Smooth muscle cell of the brain vasculature (primary cell): ENCODE data around the gene HELZ2.
"Not testable (repeated sequence)": the region's sequence is repeated elsewhere in the genome, so short reads cannot be mapped to it uniquely, and the experiment has no call there.

ENCODE experiments used
- DNase-seq: peaks from one replicate; pipeline ENCODE4 v3.0.0-alpha.2; 2012; ENCODE audit warnings: low read depth, low spot score

Gene HELZ2

DNA sequence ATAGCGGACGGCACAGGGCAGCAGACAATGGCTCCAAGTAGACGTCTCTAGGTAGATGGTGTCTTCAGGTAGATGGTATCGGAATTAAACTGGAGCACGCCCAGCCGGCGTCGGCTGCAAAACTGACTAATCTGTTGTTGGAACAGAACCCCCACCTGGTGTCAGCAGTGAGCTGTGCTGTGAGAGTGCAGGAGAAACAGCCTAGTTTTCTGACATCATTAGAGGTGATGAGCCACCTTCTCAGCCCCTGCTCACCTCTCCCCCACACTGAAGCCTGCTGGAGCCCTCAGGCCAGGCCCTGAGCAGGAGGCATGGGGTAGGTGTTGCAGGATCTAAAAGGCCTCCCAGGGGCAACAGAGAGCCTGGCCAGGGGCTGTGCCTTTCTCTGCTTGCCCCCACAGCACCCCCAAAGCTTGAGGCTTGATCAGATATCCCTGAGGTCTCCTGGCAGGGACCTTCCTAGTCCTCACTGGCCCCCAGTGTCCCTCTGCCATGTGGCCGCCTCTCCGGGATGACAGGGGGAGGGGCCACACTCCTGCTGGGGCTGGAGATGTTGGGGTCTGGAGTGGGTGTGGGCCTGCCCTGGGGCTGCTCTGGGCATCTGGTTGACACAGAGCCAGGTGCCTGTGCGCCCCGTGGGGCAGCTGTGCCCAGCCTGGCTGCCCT is 6.9 kb upstream of the HELZ2 start:
- no peak for DNase-seq

DNA sequence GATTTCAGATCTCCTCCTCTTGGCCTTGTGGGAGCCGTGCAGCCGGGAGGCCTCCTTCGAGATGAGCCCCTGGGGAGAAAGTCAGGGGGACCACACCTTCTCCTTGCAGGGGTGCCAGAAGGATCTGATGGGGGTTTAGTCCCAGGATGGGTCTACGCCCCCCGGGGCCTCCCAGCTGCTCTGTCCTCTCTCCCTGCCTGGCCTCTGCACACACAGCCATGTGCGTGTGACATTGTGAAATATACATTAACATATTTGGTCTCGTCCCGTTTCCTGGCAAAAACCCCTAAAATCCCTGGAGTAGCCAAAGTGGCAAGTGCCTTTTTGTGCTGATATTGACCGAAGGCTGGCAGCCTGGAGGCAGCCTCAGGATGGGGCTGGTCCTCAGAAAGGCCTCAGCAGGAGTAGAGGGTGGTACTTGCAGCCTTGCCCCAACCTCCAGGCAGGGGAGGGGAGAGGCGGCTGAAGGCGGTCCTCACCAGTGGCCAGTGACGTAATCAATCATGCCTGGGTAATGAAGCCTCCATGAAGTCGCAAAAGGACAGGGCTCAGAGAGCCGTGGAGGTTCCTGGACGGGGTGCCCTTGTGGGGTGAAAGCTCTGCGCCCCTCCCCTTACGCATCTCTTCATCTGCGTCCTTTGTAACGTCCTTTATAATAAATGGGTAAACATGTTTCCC is 5.1 kb upstream of the HELZ2 start:
- no peak for DNase-seq

DNA sequence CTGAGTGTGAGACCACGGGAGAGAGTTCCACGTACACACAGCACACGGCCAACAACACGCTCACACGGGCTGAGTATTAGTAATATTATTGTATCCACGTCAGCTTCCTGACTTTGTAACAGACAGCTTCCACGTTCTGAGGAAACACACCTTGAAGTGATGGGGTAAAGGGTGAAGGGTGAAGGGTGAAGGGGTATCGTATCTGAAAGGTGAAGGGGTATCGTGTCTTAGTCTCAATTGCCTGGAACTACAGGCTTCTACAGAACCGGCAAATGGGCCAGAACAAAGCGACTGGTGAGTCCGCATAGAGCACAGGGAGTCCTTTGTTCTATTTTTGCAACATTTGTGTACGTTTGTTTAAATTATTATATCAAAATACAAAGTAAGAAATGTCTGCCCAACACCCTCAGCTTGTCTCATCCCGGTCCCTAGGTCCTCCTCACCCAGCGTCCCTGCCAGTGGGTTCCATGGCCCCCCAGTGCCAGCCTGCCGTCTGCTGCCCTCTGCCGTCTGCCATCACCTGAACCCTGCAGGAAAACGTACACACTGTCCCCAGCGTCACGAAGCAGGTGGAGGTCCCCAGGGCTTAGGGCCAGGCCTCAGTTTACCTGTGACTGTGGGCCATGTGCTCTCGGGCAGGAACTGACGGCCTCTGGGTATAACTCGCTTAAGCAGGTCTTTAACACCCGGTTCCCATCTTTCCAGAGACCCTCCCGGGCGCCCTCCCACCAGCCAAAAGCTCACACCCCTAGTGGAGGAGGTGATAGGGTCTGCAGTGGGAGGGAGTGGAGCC is 4.4 kb upstream of the HELZ2 start:
- DNase-seq: no peak

DNA sequence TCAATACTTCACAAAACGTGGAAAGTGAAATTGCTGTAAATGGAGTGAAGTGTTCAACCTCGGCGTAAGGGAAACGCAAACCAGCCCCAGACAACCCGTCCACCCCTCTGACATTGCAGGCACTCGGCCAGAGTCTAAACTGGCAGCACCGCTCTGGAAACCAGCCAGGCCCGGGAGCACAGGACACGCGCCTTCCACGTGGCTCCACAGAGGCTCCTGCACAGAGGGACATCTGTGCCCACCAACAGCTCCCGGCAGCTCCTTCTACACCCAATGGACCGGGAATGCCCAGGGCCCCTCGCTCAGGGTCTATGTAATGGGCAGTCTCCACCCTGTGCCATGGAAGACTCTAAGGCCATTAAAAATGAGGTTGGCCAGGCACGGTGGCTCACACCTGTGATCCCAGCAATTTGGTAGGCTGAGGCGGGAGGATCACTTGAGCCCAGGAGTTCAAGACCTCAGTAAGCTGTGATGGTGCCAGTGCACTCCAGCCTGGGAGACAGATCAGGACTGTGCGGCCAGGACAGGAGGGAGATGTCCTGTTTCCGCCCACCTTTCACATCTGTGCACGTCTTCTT is 3.4 kb upstream of the HELZ2 start:
- no peak for DNase-seq

DNA sequence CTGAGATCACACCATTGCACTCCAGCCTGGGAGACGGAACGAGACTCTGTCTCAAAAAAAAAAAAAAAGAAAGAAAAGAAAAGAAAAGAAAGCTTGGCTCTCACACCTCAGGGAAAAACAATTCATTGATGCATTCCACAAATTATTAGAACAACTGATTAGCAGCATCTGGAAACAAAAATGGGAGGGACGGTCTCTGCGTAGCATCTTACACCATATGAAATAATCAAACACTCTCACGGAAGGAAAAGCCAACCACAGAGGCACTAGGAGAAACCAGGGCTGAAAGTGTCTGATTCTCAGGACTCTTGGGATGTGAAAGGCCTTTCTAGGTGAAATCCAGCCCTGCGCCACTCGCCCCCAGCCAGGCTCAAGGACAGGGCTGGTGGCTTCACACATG is 2.3 kb upstream of the HELZ2 start:
- DNase-seq: no peak

DNA sequence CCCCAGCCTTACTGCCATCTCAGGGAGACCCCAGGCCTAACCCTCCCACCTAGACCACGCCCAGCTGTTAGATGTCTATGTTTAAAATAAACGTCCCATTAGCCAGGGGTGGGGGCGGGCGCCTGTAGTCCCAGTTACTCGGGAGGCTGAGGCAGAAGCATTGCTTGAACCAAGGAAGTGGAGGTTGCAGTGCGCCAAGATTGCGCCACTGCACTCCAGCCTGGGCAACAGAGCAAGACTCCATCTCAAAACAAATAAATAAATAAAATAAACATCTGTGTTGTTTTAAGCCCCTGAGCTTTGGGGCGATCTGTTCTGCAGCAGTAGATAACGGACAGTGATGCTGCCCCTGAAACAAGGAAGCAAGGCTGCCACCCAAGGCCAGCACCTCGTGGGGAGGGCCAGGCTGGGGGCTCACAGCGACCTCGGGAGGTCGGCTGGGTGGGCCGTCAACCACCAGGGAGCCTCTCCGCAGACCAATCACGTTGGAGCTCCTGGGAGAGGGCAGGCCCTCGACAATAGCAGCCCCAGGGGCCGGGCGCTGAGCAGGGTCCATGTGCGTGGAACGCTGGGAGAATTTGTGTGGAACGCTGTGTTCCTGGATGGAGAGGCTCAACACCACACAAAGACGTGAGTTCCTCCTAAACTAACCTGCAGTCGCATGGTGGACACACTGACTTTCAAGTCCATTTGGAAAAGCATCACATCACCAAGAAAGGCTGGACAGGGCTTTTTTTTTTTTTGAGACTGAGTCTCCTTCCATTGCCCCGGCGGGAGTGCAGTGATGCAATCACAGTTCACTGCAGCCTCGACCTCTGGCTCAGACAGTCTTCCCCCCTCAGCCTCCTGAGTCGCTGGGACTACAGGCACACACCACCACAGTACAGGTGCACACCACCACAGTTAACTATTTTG is 1.0 kb upstream of the HELZ2 start:
- no peak for DNase-seq

DNA sequence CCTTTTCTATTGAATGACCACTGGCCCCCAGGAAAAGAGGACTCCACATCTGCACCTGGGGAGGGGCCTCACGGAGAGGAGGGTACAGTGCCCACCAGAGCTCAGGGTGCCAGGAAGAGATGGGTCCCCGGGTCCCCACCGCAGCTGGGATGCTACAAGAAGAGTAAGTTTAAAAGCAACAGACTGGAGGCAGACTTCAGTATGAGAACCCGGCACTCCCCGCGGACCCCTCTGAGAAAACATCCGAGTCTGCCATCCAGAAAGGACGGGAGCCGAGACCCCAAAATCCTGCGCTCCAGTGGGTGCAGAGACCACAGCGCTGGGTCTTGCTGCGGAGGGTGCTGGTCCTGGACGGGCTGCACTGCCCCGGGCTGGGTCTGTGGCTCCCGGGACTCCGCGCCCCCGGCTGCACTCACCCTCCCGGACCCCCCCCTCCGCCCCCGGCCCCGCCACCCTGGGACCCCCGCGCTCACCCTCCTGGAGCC is 350 bp downstream of the HELZ2 start:
- no peak for DNase-seq

DNA sequence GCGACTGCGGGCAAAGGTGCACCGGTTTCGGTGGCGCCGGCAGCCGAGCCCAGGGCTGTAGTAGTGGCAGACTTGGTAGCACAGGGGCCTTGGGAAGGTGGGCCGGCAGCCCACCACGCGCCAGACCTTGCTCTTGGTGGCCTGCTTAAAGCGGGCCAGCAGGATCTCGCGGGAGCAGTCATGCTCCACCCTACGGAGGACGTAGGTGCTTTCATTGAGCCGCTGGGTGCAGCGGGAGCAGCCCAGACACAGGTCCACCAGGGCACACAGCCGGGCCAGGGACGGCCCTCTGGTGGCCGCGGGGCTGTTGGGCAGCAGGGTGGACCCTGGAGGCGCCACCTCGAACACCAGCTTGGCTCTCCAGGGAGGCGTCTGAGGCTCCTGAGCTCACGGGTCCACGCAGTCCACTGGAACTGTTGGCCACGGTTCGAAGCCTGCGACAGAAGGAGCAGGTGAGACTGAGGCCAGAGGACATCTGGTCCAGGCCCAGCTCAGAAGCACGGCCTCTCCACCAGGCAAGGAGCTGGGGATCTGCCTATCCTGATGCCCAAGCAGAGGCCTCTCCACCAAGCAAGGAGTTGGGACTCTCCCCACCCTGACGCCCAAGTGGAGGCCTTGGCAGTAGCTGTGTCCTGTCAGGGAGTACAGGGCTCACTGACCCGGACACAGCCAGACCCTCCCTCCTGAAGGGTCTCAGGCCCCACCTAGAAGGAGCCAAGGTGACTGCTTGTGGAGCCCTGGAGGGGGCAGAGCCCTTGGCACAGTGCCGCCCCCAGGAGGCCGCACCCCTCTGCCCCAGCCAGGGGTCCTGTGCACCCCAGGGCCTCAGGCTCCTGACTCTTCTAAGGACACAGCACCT is 1.0 kb downstream of the HELZ2 start:
- DNase-seq: no peak

DNA sequence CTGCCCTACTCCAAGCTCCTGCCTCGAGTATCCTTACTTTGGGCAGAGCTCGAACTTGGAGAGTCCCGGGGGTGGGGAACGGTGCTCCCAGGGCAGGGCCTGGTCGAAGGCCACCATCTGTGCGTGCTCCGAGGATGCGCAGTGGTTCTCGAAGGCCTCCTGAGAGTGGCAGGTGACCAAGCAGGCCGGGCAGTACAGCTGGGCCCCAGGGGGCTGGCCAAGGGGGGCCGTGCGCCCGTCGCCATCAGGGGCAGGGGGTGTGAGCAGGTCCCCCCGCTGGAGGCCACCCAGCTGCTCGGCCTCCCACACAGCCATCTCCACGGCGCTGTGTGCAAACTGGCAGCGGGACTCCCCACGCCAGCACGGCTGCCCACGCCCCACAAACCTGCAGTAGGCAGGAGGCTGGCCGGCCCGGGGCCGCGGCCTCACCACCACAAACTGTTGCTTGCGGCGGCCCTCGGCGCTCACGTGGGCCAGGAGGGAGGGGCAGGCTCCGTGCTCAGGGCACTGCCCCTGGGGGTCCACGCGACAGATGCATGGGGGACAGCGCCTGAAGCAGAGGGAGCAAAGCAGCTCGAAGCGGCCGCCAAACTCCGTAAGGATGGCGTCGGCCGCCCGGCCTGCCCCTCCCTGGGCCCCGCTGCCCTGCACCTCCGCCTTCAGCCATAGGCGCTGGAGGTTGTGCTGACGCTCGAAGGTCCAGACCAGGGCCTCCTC is 1.8 kb downstream of the HELZ2 start:
- DNase-seq: no peak

DNA sequence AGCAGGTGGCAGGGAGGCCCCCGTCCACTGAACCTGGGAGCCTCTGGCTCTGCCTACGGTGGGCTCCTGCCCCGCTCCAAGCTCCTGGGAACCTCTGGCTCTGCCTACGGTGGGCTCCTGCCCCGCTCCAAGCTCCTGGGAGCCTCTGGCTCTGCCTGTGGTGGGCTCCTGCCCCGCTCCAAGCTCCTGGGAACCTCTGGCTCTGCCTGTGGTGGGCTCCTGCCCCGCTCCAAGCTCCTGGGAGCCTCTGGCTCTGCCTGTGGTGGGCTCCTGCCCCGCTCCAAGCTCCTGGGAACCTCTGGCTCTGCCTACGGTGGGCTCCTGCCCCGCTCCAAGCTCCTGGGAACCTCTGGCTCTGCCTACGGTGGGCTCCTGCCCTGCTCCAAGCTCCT is 3.0 kb downstream of the HELZ2 start:
- not testable (repeated sequence) for DNase-seq

DNA sequence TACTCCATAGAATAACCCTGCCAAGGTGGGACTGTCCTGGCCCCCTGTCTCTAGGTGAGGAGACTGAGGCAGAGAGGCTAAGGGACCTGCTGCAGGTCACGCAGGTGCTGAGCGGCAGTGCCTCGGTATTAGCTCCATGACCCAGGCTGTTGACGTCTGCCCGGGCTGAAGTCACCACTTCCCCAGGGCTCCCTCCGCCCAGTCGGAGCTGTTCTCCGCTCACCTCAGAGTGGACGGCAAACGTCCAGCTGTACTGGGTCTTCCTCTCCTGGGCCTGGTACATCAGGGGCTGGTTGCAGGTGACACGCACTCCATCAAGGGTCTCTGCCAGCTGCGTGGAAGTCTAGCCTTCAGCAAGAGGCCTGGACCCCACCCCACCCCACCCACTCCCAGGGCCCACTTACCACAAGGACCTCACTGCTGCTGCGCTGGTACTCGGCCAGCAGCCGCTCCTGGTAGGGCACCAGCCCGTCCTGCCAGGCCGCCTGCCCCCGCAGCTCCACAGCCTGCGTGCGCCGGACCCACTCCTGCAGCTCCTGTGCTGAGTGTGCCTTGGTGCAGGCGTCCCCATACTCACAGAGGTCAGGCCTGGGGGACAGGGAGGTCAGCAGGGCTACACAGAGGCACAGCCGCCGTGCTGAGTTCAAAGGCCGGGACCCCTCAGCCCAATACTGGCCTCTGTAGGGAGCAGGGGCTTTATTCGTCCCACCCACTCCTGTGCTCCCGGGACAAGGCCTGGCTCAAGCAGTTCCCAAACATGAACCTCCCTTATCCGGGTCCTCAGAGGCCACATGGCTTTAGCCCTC is 3.6 kb downstream of the HELZ2 start:
- DNase-seq: no peak

DNA sequence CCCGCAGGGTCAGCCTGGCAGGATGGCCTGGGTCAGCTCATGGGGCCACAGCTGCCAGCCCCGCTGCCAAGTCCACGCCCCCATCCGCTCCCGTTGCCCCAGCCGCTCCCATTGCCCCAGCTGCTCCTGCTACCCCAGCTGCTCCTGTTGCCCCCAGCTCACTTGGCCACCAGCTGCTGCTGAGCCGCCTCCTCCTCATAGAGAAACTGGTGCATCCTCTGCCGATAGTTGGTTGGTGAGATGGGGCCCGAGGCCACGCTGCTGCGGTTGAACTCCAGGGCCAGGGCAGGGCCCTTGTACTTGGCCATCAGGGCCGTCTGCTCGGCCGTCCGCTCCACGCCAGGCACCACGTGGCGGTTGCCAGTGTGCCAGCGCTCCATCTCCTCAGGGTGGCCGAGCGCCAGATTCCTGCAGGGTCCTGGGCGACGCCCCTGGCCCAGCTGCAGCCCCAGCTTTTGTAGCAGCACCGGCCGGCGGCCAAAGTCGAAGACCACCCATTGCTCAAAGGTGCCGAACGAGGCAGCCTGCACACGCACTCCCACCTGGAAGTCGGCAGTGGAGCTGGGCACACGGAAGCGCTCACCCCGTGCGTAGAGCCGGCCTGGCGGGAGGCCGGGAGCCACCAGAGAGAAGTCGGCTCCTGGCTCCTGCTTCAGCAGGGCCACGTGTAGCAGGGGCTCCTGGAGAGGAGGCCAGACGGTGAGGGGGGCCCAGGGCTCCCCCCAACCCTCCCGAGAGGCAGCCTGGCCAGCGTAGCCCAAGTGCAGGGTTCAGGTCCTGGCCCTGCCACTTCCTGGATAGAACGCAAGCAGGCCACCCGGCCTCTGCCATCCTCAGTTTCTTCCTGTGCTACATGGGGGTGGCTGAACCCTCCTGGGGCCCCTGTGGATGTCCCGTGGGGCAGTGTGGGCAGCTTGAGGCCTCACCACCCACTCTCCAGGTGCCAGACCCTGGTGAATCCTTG is 4.8 kb downstream of the HELZ2 start:
- no peak for DNase-seq

DNA sequence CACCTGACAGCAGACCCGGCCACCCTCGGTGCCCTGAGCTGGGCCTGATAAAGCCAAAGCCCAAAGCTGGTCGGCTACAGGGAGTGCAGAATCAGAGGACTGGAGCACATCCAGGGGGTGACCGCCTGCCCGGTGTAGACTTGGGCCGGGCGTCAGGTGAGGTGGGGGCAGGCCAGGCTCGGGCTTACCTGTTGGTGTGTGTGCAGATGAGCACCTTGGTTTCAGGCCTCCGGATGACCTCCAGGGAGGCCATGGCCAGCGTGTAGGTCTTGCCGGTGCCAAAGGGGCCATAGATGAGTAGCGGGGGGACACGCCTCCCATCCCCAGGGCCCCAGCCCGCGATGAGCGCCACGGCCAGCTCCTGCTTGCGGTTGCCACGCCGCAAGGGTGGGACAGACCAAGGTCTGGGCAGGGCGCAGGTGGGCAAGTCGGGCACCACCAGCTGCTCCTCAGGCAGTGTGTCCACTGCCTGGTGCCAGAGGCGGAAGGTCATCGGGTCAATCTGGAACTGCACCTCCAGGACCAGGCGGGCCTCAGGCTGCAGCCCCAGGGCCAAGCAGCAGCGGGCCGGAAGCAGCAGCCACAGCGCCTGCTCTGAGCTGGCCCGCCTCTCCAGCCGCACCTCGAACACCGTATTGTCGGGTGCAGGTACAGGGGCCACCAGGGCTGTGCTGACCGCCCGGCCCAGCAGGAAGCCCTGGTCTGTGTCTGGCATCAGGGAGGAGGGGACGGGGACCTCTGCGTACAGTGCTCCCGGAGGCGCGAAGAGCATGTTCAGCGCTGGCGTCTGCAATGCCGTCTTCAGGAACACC is 5.7 kb downstream of the HELZ2 start:
- DNase-seq: no peak

DNA sequence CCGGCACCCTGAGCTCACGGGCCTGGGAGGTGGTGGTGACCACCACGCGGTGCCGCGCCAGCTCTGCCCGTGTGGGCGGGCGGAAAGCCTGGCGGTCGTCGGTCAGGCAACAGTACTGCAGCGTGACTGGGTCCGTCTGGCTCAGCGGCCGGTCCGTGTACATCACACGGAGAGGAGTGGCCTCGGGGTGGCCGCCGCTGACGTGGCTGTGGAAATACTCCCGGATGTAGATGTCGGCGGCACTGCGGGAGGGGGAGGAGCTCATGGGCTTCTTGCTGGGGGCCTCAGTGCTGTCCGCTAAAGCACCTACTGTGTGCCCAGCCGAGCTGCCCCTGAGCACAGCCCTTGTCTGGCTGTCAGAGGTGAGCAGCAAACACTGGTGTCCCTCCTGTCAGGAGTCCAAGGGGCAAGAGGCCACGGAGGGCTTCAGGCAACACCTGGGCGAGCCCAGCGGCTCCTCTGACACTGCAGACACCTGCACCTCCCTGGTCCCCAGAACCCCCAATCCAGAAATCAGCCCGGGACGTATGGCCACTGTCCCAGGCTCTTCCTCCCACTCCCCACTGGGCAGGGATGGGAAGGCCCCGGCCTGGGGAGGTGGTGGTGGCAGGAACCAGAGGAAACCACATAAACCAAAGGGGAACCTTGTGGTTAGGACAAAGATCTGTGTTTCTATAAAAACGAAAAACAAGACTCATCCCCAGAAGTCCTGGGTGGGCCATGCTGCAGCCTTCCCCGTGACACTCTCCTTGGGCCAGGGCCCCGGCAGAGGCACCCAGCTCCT is 6.5 kb downstream of the HELZ2 start:
- no peak for DNase-seq

DNA sequence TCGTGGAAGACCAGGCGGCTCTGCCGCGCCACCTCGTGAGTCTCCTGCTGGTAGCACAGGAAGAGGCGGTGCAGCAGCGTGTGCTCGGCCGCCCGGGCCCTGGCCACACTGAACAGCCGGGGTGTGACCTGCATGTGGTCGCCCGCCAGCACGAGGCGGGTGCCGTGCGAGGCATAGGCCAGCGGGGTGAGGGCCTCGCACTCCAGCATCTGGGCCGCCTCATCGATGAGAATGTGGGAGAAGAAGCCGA is 7.0 kb downstream of the HELZ2 start:
- DNase-seq: no peak

DNA sequence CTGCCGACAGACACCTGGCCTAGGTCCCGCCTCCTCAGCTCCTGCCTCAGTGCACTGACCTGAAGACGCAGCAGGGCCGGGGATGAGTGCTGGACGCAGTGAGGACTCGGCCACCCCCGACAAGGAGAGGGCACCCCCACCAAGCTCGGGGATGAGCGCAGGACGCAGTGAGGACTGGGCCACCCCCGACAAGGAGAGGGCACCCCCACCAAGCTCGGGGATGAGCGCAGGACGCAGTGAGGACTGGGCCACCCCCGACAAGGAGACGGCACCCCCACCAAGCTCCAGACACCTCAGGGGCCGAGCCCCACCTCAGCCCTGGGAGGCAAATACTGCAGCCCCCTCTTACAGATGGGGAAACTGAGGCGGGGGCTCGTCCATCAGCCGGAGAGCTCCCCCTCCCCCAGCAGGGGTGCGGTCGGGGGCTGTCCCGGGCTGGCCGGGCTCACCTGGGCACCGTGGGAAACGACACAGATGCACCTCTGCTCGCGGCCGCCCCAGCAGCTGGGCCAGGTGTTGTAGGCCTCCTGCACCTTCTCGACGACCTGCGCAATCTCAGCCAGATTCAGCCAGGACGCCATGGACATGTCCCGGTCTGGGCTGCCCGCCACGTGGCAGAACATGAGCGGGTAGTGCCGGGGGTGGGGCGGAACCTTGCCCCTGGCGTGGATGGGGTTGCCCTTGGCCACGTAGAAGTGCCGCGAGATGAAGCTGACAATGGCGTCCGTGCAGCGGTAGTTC is 7.5 kb downstream of the HELZ2 start:
- DNase-seq: no peak
